ENCODE measurements around the gene GIGYF1. TPM values are rescaled to one million over a fixed set of nuclear protein-coding genes. Genes with fewer than 3 reads are reported as not detected.

Gene GIGYF1
- total and polyA plus RNA-seq, 2 of the 13 experiments (the other 11 are each of a cell fraction or from before 2014, with no cell fraction given), result 7.6 to 16.1 TPM

GRCh38 chr7:100642534-100642907, 51.5 kb downstream of the GIGYF1 start (continued):
- TF ChIP-seq, protein P1, sequence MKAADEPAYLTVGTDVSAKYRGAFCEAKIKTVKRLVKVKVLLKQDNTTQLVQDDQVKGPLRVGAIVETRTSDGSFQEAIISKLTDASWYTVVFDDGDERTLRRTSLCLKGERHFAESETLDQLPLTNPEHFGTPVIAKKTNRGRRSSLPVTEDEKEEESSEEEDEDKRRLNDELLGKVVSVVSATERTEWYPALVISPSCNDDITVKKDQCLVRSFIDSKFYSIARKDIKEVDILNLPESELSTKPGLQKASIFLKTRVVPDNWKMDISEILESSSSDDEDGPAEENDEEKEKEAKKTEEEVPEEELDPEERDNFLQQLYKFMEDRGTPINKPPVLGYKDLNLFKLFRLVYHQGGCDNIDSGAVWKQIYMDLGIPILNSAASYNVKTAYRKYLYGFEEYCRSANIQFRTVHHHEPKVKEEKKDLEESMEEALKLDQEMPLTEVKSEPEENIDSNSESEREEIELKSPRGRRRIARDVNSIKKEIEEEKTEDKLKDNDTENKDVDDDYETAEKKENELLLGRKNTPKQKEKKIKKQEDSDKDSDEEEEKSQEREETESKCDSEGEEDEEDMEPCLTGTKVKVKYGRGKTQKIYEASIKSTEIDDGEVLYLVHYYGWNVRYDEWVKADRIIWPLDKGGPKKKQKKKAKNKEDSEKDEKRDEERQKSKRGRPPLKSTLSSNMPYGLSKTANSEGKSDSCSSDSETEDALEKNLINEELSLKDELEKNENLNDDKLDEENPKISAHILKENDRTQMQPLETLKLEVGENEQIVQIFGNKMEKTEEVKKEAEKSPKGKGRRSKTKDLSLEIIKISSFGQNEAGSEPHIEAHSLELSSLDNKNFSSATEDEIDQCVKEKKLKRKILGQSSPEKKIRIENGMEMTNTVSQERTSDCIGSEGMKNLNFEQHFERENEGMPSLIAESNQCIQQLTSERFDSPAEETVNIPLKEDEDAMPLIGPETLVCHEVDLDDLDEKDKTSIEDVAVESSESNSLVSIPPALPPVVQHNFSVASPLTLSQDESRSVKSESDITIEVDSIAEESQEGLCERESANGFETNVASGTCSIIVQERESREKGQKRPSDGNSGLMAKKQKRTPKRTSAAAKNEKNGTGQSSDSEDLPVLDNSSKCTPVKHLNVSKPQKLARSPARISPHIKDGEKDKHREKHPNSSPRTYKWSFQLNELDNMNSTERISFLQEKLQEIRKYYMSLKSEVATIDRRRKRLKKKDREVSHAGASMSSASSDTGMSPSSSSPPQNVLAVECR (CRISPR knock-in tag; IDR thresholded peaks at IDR 0.05; ENCODE audit: borderline replicate concordance), result peak; percentile 35; the same call in 1 of the 2 replicates
- TF ChIP-seq ZNF644 (CRISPR knock-in tag; IDR thresholded peaks at IDR 0.05; ENCODE audit: low read depth) (no peak), ZBTB7A (CRISPR knock-in tag; IDR thresholded peaks at IDR 0.05) (0 out of 2 replicates have a peak, but pooled peaks have one; percentile 38), ZBTB4 (CRISPR knock-in tag; IDR thresholded peaks at IDR 0.05; ENCODE audit: borderline replicate concordance) (no peak), MYNN (CRISPR knock-in tag; IDR thresholded peaks at IDR 0.05; ENCODE audit: low read depth) (no peak)

Measured in HepG2 (cell line).